ENCODE results near the gene LHFPL3.

- TF ChIP-seq CTCF (IDR thresholded peaks at IDR 0.05) (no peak), POLR2A (IDR thresholded peaks at IDR 0.05) (no peak)
Observed at GRCh38 chr7:104777301-104777800, 448.9 kb downstream of the LHFPL3 start.

Measured in esophagus squamous epithelium (tissue), 4 donors.